HepG2 (cell line): Measurements from ENCODE around the gene CIITA. TPM values are rescaled to one million over a fixed set of nuclear protein-coding genes. Genes with fewer than 3 reads are reported as not detected.

Experiments used
- ATAC-seq: fragments of 200-7000 bp; cut with Tn5 transposase; 3 replicates; pipeline ENCODE4 v1.9.1; 2020; ENCODE audit warnings: mild to moderate bottlenecking, moderate library complexity
- BruUV-seq: library from RNA; stranded (reverse); fragments of 400-500 nt; replicated peaks from 2 replicates; lab custom pipeline; 2021; lab: Mats Ljungman, UMichigan
- CTCF ChIA-PET: fragments of 300-600 bp; formaldehyde crosslinking; extraction: SDS; loops from one replicate; lab custom pipeline; 2021; ENCODE audit warnings: low total read pairs, inconsistent platforms, low intra/inter-chr PET ratio; lab: Yijun Ruan, JAX
- POLR2A ChIA-PET: fragments of 350-600 bp; sonication (Branson Sonifier 250); formaldehyde crosslinking; loops from one replicate; lab custom pipeline; 2020; ENCODE audit warnings: antibody characterized with exemption, inconsistent platforms; lab: Yijun Ruan, JAX
- DNase-seq: peaks from one replicate; pipeline ENCODE4 v3.0.0-alpha.2; 2015; ENCODE audit warnings: low spot score
- FAIRE-seq: peaks from 3 replicates; lab custom pipeline; 2011; peaks lifted over from hg19 to GRCh38; lab: Jason Lieb, UNC
- H2AFZ ChIP-seq: one replicate; pipeline ENCODE4 v1.6.1; 2011; ENCODE audit warnings: low read length, inconsistent platforms
- H3K27ac ChIP-seq: fragments of 300-600 bp; 3 replicates; pipeline ENCODE4 v1.8.0; 2011; ENCODE audit warnings: mixed run types, mild to moderate bottlenecking, mixed read lengths, low read length, inconsistent platforms; ENCODE audit not compliant: insufficient read depth; ENCODE audit errors: extremely low read length
- H3K27me3 ChIP-seq, 2 experiments: fragments of 200-600 bp in 1 of 2; 2 replicates in 1 of 2; 3 replicates in 1 of 2; pipeline versions ENCODE4 v1.6.0 to v1.8.0; 2011; ENCODE audit warnings: low read length in 2 of 2, mild to moderate bottlenecking in 2 of 2, moderate library complexity in 2 of 2, inconsistent platforms in 1 of 2; ENCODE audit not compliant: insufficient read depth in 2 of 2, control insufficient read depth in 1 of 2
- H3K36me3 ChIP-seq, 2 experiments: fragments of 200-600 bp in 1 of 2; replicated peaks in 1 of 2; 2 replicates in 1 of 2; 3 replicates in 1 of 2; pipeline versions ENCODE4 v1.5.1 to v1.8.0; 2011; ENCODE audit warnings: low read length in 2 of 2, inconsistent platforms in 1 of 2; ENCODE audit not compliant: insufficient read depth in 2 of 2, control insufficient read depth in 1 of 2
- H3K4me1 ChIP-seq: 2 replicates; pipeline ENCODE4 v1.5.1; 2012; ENCODE audit warnings: low read length, inconsistent platforms; ENCODE audit not compliant: insufficient read depth
- H3K4me2 ChIP-seq: 2 replicates; pipeline ENCODE4 v1.6.0; 2011; ENCODE audit warnings: low read depth, low read length, inconsistent platforms
- H3K4me3 ChIP-seq, 3 experiments: fragments of 200-600 bp in 1 of 3; sonication (generic), shearing (Covaris generic) in 1 of 3; replicated peaks in 1 of 3; 2 replicates each; pipeline ENCODE4 v1.5.1; 2011 to 2016; ENCODE audit warnings: low read length in 3 of 3, inconsistent platforms in 2 of 3, low read depth in 2 of 3, mild to moderate bottlenecking in 2 of 3, control low read depth in 1 of 3, mixed read lengths in 1 of 3; ENCODE audit not compliant: insufficient read depth in 1 of 3
- H3K79me2 ChIP-seq: one replicate; pipeline ENCODE4 v1.6.1; 2011; ENCODE audit warnings: low read length, inconsistent platforms; ENCODE audit not compliant: insufficient read depth
- H3K9ac ChIP-seq: 2 replicates; pipeline ENCODE4 v1.6.0; 2011; ENCODE audit warnings: mild to moderate bottlenecking, low read depth, low read length, inconsistent platforms; ENCODE audit not compliant: insufficient read depth
- H3K9me3 ChIP-seq: 2 replicates; pipeline ENCODE4 v1.5.1; 2012; ENCODE audit warnings: mild to moderate bottlenecking, low read length
- H4K20me1 ChIP-seq: 2 replicates; pipeline ENCODE4 v1.6.0; 2011; ENCODE audit warnings: inconsistent platforms, mild to moderate bottlenecking, low read length, moderate library complexity; ENCODE audit not compliant: insufficient read depth
- AGO2 ChIP-seq: fragments of 200-400 bp; formaldehyde crosslinking; optimal IDR thresholded peaks from 2 replicates; pipeline ENCODE3; 2017; ENCODE audit warnings: mild to moderate bottlenecking, low read depth, low read length, moderate library complexity
- ATF1 ChIP-seq: IDR thresholded peaks from 2 replicates; pipeline ENCODE4 v1.6.1; 2016; ENCODE audit warnings: mild to moderate bottlenecking, control low read depth
- BHLHE40 ChIP-seq: IDR thresholded peaks from 2 replicates; pipeline ENCODE4 v1.6.1; 2011; ENCODE audit warnings: low read length, improper control_type of control experiment
- CREB1 ChIP-seq, 2 experiments: fragments of 450-650 bp in 1 of 2; IDR thresholded peaks; 2 replicates each; pipeline ENCODE4 v1.6.1; 2016 to 2017; ENCODE audit warnings: control low read depth in 1 of 2, mild to moderate bottlenecking in 1 of 2, missing compliant biosample characterization in 1 of 2, missing genetic modification characterization in 1 of 2
- MXD4 ChIP-seq: IDR thresholded peaks from 2 replicates; pipeline ENCODE4 v1.6.1; 2016; ENCODE audit warnings: mild to moderate bottlenecking, missing biosample characterization, missing genetic modification reagents
- NBN ChIP-seq: fragments of 450-650 bp; conservative IDR thresholded peaks from 2 replicates; pipeline ENCODE4 v1.6.1; 2017
- SNRNP70 ChIP-seq: fragments of 200-400 bp; formaldehyde crosslinking; IDR thresholded peaks from 2 replicates; pipeline ENCODE4 v1.6.1; 2017; ENCODE audit warnings: mild to moderate bottlenecking, low read depth, low read length, moderate library complexity
- SOX6 ChIP-seq, 2 experiments: fragments of 450-650 bp in 1 of 2; sonication (generic) in 1 of 2; formaldehyde crosslinking in 1 of 2; IDR thresholded peaks; 2 replicates each; pipeline versions ENCODE4 v1.4.0 to v1.6.1; 2017 to 2020; ENCODE audit warnings: antibody characterized with exemption in 1 of 2, mild to moderate bottlenecking in 1 of 2, missing genetic modification reagents in 1 of 2
- TOPORS ChIP-seq: sonication (generic); formaldehyde crosslinking; IDR thresholded peaks from 2 replicates; pipeline ENCODE4 v1.8.0; 2023; ENCODE audit warnings: mild to moderate bottlenecking, missing genetic modification reagents
- ZNF234 ChIP-seq: sonication (generic); formaldehyde crosslinking; conservative IDR thresholded peaks from 2 replicates; pipeline ENCODE4 v1.5.1; 2020; ENCODE audit warnings: mild to moderate bottlenecking, missing genetic modification reagents
- ZNF281 ChIP-seq: sonication (generic); formaldehyde crosslinking; IDR thresholded peaks from 2 replicates; pipeline ENCODE4 v1.4.0; 2020; ENCODE audit warnings: missing genetic modification reagents, borderline replicate concordance
- ZNF597 ChIP-seq: sonication (generic); formaldehyde crosslinking; IDR thresholded peaks from 2 replicates; pipeline ENCODE4 v1.5.0; 2020; ENCODE audit warnings: missing genetic modification reagents
- WGBS: methylation state at CpG from one replicate; pipeline ENCODE4 v1.1.6; 2017; ENCODE audit warnings: low lambda C conversion rate; 5-methylcytosine and 5-hydroxymethylcytosine counted together
- in situ Hi-C: cut with HindIII; loops from 2 replicates; pipeline ENCODE4 v1.10.0; 2017; ENCODE audit warnings: low pct_unique_long_range_greater_than_20kb; ENCODE audit not compliant: extremely low pct_ligation_motif_present
- intact Hi-C: fragments of 100-400 bp; cut with micrococcal nuclease; formaldehyde crosslinking; loops from one replicate; pipeline ENCODE4 v1.10.0; 2022; ENCODE audit not compliant: unreplicated experiment
- polyA plus RNA-seq, 8 experiments: library from polyadenylated mRNA; depleted of rRNA in 3 of 8; stranded (reverse) in 7 of 8; unstranded in 1 of 8; fragments of >200 nt; fragmentation: Illumina TruSeq in 4 of 8; extraction: Trizol in 4 of 8; gene quantifications; 2 replicates each; pipeline versions ENCODE4 v1.2.1 to v1.2.3, GENCODE V29; 2011 to 2016; ENCODE audit warnings: low read depth in 4 of 8, missing spikeins in 1 of 8, mixed read lengths in 1 of 8; ENCODE audit not compliant: insufficient read depth in 1 of 8
- total RNA-seq, 5 experiments: library from RNA; depleted of rRNA; stranded (reverse); fragments of >200 nt; fragmentation: Illumina TruSeq; extraction: Trizol; gene quantifications; 2 replicates each; pipeline ENCODE4 v1.2.3, GENCODE V29; 2016; ENCODE audit warnings: low read depth in 1 of 5

Gene CIITA
- total and polyA plus RNA-seq, 2 of the 13 experiments (the other 11 are each of a cell fraction or from before 2014, with no cell fraction given) = 0.08 to 0.09 TPM

GRCh38 chr16:10885246-10885645 lies 8.2 kb downstream of the CIITA start (continued):
- no peak for TF ChIP-seq ZNF281
- TF ChIP-seq ZNF597 (CRISPR knock-in tag) = no peak
- no peak for TF ChIP-seq SOX6 (IDR thresholded peaks at IDR 0.05)
- TF ChIP-seq SOX6 (CRISPR knock-in tag; IDR thresholded peaks at IDR 0.05) = no peak
- no peak for TF ChIP-seq NBN
- TF ChIP-seq AGO2 = no peak
- TF ChIP-seq ATF1 = no peak
- no peak for TF ChIP-seq TOPORS (CRISPR knock-in tag)
- no peak for TF ChIP-seq SNRNP70

- ATAC-seq (no peak), FAIRE-seq (no peak)
- no TSS peak for BruUV-seq
Observed at GRCh38 chr16:10888320-10888937, 11.4 kb downstream of the CIITA start.

More at GRCh38 chr16:10888320-10888937, 11.4 kb downstream of the CIITA start:
- Histone ChIP-seq H3K4me3 (no peak overlapping the region), H3K4me2 (no peak overlapping the region), H3K79me2 (no peaks in the 10 kb centered on the region), H3K9ac (no peak overlapping the region), H3K27ac (no peak overlapping the region), H3K36me3 (no peaks in the 10 kb centered on the region), H3K27me3 (peaks cover 2 to 13% of the 10 kb centered on the region in 2 experiments; a peak in 2 of 5 replicates), H4K20me1 (no peaks in the 10 kb centered on the region), H2AFZ (no peak overlapping the region), H3K9me3 (no peaks in the 10 kb centered on the region), H3K4me1 (no peaks in the 10 kb centered on the region)
- CTCF ChIA-PET = no interaction called here
- intact Hi-C loops (no loop called here), in situ Hi-C loops (no loop called here)
- POLR2A ChIA-PET = no interaction called here
- WGBS = 12% methylated on average over 10 of the region's 10 CpGs
- TF ChIP-seq BHLHE40 = no peak
- TF ChIP-seq MXD4 = no peak
- no peak for TF ChIP-seq ZNF234 (CRISPR knock-in tag)
- no peak for TF ChIP-seq CREB1 (IDR thresholded peaks at IDR 0.05)
- TF ChIP-seq CREB1 (CRISPR knock-in tag; IDR thresholded peaks at IDR 0.05) = no peak
- DNase-seq = no peak
